SU-DHL-6 (cell line): Measurements from ENCODE around the gene HOXC10.

Experiments
- CTCF ChIP-seq: fragments of 200-600 bp; sonication (generic); IDR thresholded peaks from one replicate; pipeline ENCODE4 v1.5.1; 2017; ENCODE audit warnings: antibody characterized with exemption, mild to moderate bottlenecking, low read length, moderate library complexity; ENCODE audit not compliant: insufficient read depth, poor library complexity, severe bottlenecking
- EZH2phosphoT487 ChIP-seq: fragments of 200-600 bp; sonication (generic), shearing (Covaris generic); conservative IDR thresholded peaks from 2 replicates; pipeline ENCODE4 v1.6.1; 2018; ENCODE audit warnings: mild to moderate bottlenecking, antibody characterized with exemption, low read length, moderate library complexity, mixed read lengths

- no peak for TF ChIP-seq CTCF
- TF ChIP-seq EZH2phosphoT487 = no peak
These were observed 45.5 kb upstream of the HOXC10 start for GRCh38 chr12:53939141-53940108.
